GM23338 (cell line): ENCODE measurements around the gene PTPRN2. TPM values are rescaled to one million over a fixed set of nuclear protein-coding genes. Genes with fewer than 3 reads are reported as not detected.

ENCODE experiments used
- ATAC-seq: fragments of 200-7000 bp; cut with Tn5 transposase; 3 replicates; pipeline ENCODE4 v1.9.1; 2020
- DNase-seq: peaks from one replicate; pipeline ENCODE4 v3.0.0-alpha.2; 2015; ENCODE audit warnings: low spot score
- H2AFZ ChIP-seq: fragments of 200-600 bp; sonication (generic); 2 replicates; pipeline ENCODE4 v1.8.0; 2016; ENCODE audit warnings: antibody characterized with exemption, mild to moderate bottlenecking, moderate library complexity
- H3F3A ChIP-seq: fragments of 200-600 bp; sonication (generic); replicated peaks from 2 replicates; pipeline ENCODE4 v1.8.0; 2017; ENCODE audit warnings: antibody characterized with exemption, mixed run types, low read depth
- H3K27ac ChIP-seq: fragments of 200-600 bp; sonication (generic); 2 replicates; pipeline ENCODE4 v1.6.1; 2016; ENCODE audit warnings: low read depth
- H3K27me3 ChIP-seq: fragments of 200-600 bp; sonication (generic); 2 replicates; pipeline ENCODE4 v1.8.0; 2016; ENCODE audit warnings: mild to moderate bottlenecking, mixed run types, moderate library complexity; ENCODE audit not compliant: insufficient read depth
- H3K36me3 ChIP-seq: fragments of 200-600 bp; sonication (generic); 2 replicates; pipeline ENCODE4 v1.8.0; 2016; ENCODE audit warnings: mild to moderate bottlenecking; ENCODE audit not compliant: insufficient read depth
- H3K4me1 ChIP-seq: fragments of 200-600 bp; sonication (generic); 2 replicates; pipeline ENCODE4 v1.8.0; 2016; ENCODE audit warnings: mild to moderate bottlenecking, moderate library complexity; ENCODE audit not compliant: insufficient read depth
- H3K4me2 ChIP-seq: fragments of 200-600 bp; sonication (generic); 2 replicates; pipeline ENCODE4 v1.7.1; 2017; ENCODE audit warnings: mixed run types
- H3K4me3 ChIP-seq: fragments of 200-600 bp; sonication (generic); 2 replicates; pipeline ENCODE4 v1.6.1; 2016; ENCODE audit warnings: mixed run types
- H3K79me2 ChIP-seq: fragments of 200-600 bp; sonication (generic); replicated peaks from 2 replicates; pipeline ENCODE4 v1.8.0; 2017; ENCODE audit warnings: mild to moderate bottlenecking; ENCODE audit not compliant: insufficient read depth
- H3K9me2 ChIP-seq: fragments of 200-600 bp; sonication (generic); 2 replicates; pipeline ENCODE4 v1.8.0; 2017; ENCODE audit not compliant: insufficient read depth
- H4K20me1 ChIP-seq: fragments of 200-600 bp; sonication (generic); replicated peaks from 2 replicates; pipeline ENCODE4 v1.8.0; 2017; ENCODE audit warnings: mild to moderate bottlenecking; ENCODE audit not compliant: insufficient read depth
- H3K27ac Mint-ChIP-seq: 2 replicates; pipeline ENCODE4 v1.8.0; 2020; ENCODE audit warnings: inconsistent platforms, mild to moderate bottlenecking, moderate library complexity, mixed read lengths
- H3K27me3 Mint-ChIP-seq: 3 replicates; pipeline ENCODE4 v1.8.0; 2022; ENCODE audit warnings: low read depth, mild to moderate bottlenecking, moderate library complexity, mixed read lengths, inconsistent platforms; ENCODE audit not compliant: insufficient read depth, poor library complexity
- H3K36me3 Mint-ChIP-seq: 3 replicates; pipeline ENCODE4 v1.8.0; 2021; ENCODE audit warnings: low read depth, mild to moderate bottlenecking, inconsistent platforms, moderate library complexity, mixed read lengths
- H3K4me1 Mint-ChIP-seq: 3 replicates; pipeline ENCODE4 v1.8.0; 2020; ENCODE audit warnings: mild to moderate bottlenecking, inconsistent platforms, mixed read lengths
- H3K4me3 Mint-ChIP-seq: 3 replicates; pipeline ENCODE4 v1.8.0; 2021; ENCODE audit warnings: moderate library complexity, mild to moderate bottlenecking, inconsistent platforms, mixed read lengths
- H3K9me3 Mint-ChIP-seq: 3 replicates; pipeline ENCODE4 v1.8.0; 2020; ENCODE audit warnings: moderate library complexity, mild to moderate bottlenecking, inconsistent platforms, mixed read lengths
- CREB1 ChIP-seq: fragments of 250-450 bp; sonication (Bioruptor Pico); IDR thresholded peaks from 2 replicates; pipeline ENCODE4 v1.5.0; 2020; ENCODE audit warnings: low read depth, mild to moderate bottlenecking, moderate library complexity
- ETS1 ChIP-seq: IDR thresholded peaks from 2 replicates; pipeline ENCODE4 v1.6.1; 2016; ENCODE audit warnings: antibody characterized with exemption
- EZH2 ChIP-seq: fragments of 200-600 bp; sonication (generic); IDR thresholded peaks from one replicate; pipeline ENCODE4 v1.8.0; 2017; ENCODE audit warnings: antibody characterized with exemption, mild to moderate bottlenecking, low read depth; ENCODE audit not compliant: unreplicated experiment
- EZH2phosphoT487 ChIP-seq: fragments of 200-600 bp; sonication (generic); IDR thresholded peaks from one replicate; pipeline ENCODE4 v1.8.1; 2018; ENCODE audit warnings: antibody characterized with exemption; ENCODE audit not compliant: unreplicated experiment
- JUNB ChIP-seq: IDR thresholded peaks from one replicate; pipeline ENCODE4 v1.6.1; 2016; ENCODE audit warnings: antibody characterized with exemption; ENCODE audit not compliant: unreplicated experiment
- NANOG ChIP-seq: IDR thresholded peaks from 2 replicates; pipeline ENCODE4 v1.6.1; 2016; ENCODE audit warnings: antibody characterized with exemption, borderline replicate concordance
- POLR2AphosphoS5 ChIP-seq: IDR thresholded peaks from 2 replicates; pipeline ENCODE4 v1.6.1; 2016; ENCODE audit warnings: antibody characterized with exemption, low read depth
- REST ChIP-seq: IDR thresholded peaks from one replicate; pipeline ENCODE4 v1.6.1; 2018; ENCODE audit warnings: antibody characterized with exemption; ENCODE audit not compliant: unreplicated experiment
- ZNF114 ChIP-seq: fragments of 250-450 bp; sonication (Bioruptor Pico); IDR thresholded peaks from 2 replicates; pipeline ENCODE4 v1.5.0; 2020; ENCODE audit warnings: mild to moderate bottlenecking, moderate library complexity
- ZNF331 ChIP-seq: fragments of 250-450 bp; sonication (Bioruptor Pico); IDR thresholded peaks from 2 replicates; pipeline ENCODE4 v1.5.0; 2020; ENCODE audit warnings: low read depth, mild to moderate bottlenecking, moderate library complexity
- polyA plus RNA-seq: library from polyadenylated mRNA; unstranded; fragments of >200 nt; fragmentation: Nextera tagmentation; extraction: Ambion mirVana; gene quantifications from 2 replicates; pipeline ENCODE4 v1.2.1, GENCODE V29; 2016
- total RNA-seq: library from RNA; depleted of rRNA; stranded (reverse); fragments of >200 nt; shearing (Covaris generic); gene quantifications from 2 replicates; pipeline ENCODE4 v1.2.3, GENCODE V29; 2014
- TF ChIP-seq, protein P1 (sequence below): fragments of 250-450 bp; sonication (Bioruptor Pico); IDR thresholded peaks from 2 replicates; pipeline ENCODE4 v1.5.0; 2020; ENCODE audit warnings: mild to moderate bottlenecking, moderate library complexity

Gene PTPRN2
- total and polyA plus RNA-seq, 2 experiments from 2014 or later, result 0.87 to 4.0 TPM

DNA sequence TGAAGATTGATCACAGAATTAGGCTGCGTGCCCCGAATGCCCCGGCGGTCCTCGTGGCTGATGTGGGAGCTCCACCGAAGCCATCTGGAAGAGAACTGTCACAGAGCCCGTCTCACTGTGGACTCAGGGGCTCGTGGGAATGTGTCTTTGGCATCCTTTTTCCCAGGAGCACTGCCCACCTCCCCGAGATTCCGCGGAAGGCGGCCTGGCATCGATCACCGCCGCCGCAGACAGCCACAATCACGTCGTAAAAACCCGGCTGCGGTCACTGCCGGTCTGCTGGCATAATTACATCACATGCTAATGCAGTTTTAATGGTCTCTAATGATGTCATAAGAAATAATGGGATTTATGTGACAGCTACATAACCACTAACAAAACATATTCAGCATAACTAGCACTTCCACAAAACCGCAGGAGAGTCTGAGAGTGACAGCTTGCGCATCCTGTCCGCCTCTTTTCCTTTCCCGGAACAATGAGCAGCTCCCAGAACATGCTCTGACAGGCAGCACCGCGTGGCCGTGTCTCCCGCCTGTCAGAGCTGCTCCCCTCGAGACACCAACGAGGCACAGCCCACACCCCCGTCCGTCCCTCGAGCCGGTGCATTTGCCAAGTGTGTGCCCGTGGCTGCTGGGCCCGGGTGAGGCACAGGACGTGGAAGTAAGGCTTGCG is 490.0 kb downstream of the PTPRN2 start:
- H3K36me3 ChIP-seq, result peaks cover 4% of the 10 kb centered on the region
- no peaks in the 10 kb centered on the region for H3K9me2 ChIP-seq
- H3F3A ChIP-seq, result no peaks in the 10 kb centered on the region
- DNase-seq (no peak), ATAC-seq (no peak)
- peaks cover 63% of the 10 kb centered on the region for H3K9me3 Mint-ChIP-seq
- H3K4me1 Mint-ChIP-seq, result no peaks in the 10 kb centered on the region
- TF ChIP-seq EZH2phosphoT487 (no peak), NANOG (no peak), ZNF331 (CRISPR knock-in tag) (no peak), JUNB (no peak), CREB1 (no peak), ETS1 (no peak), ZNF114 (CRISPR knock-in tag) (no peak), POLR2AphosphoS5 (no peak), REST (no peak), EZH2 (no peak)
- TF ChIP-seq, protein P1, sequence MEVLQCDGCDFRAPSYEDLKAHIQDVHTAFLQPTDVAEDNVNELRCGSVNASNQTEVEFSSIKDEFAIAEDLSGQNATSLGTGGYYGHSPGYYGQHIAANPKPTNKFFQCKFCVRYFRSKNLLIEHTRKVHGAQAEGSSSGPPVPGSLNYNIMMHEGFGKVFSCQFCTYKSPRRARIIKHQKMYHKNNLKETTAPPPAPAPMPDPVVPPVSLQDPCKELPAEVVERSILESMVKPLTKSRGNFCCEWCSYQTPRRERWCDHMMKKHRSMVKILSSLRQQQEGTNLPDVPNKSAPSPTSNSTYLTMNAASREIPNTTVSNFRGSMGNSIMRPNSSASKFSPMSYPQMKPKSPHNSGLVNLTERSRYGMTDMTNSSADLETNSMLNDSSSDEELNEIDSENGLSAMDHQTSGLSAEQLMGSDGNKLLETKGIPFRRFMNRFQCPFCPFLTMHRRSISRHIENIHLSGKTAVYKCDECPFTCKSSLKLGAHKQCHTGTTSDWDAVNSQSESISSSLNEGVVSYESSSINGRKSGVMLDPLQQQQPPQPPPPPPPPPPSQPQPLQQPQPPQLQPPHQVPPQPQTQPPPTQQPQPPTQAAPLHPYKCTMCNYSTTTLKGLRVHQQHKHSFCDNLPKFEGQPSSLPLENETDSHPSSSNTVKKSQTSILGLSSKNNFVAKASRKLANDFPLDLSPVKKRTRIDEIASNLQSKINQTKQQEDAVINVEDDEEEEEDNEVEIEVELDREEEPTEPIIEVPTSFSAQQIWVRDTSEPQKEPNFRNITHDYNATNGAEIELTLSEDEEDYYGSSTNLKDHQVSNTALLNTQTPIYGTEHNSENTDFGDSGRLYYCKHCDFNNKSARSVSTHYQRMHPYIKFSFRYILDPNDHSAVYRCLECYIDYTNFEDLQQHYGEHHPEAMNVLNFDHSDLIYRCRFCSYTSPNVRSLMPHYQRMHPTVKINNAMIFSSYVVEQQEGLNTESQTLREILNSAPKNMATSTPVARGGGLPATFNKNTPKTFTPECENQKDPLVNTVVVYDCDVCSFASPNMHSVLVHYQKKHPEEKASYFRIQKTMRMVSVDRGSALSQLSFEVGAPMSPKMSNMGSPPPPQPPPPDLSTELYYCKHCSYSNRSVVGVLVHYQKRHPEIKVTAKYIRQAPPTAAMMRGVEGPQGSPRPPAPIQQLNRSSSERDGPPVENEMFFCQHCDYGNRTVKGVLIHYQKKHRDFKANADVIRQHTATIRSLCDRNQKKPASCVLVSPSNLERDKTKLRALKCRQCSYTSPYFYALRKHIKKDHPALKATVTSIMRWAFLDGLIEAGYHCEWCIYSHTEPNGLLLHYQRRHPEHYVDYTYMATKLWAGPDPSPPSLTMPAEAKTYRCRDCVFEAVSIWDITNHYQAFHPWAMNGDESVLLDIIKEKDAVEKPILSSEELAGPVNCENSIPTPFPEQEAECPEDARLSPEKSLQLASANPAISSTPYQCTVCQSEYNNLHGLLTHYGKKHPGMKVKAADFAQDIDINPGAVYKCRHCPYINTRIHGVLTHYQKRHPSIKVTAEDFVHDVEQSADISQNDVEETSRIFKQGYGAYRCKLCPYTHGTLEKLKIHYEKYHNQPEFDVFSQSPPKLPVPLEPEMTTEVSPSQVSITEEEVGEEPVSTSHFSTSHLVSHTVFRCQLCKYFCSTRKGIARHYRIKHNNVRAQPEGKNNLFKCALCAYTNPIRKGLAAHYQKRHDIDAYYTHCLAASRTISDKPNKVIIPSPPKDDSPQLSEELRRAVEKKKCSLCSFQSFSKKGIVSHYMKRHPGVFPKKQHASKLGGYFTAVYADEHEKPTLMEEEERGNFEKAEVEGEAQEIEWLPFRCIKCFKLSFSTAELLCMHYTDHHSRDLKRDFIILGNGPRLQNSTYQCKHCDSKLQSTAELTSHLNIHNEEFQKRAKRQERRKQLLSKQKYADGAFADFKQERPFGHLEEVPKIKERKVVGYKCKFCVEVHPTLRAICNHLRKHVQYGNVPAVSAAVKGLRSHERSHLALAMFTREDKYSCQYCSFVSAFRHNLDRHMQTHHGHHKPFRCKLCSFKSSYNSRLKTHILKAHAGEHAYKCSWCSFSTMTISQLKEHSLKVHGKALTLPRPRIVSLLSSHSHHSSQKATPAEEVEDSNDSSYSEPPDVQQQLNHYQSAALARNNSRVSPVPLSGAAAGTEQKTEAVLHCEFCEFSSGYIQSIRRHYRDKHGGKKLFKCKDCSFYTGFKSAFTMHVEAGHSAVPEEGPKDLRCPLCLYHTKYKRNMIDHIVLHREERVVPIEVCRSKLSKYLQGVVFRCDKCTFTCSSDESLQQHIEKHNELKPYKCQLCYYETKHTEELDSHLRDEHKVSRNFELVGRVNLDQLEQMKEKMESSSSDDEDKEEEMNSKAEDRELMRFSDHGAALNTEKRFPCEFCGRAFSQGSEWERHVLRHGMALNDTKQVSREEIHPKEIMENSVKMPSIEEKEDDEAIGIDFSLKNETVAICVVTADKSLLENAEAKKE (CRISPR knock-in tag), result no peak
- H2AFZ ChIP-seq, result no peak overlapping the region
- H3K27ac ChIP-seq, result no peak overlapping the region
- no peak overlapping the region for H3K4me3 ChIP-seq
- no peak overlapping the region for H3K4me2 ChIP-seq
- no peaks in the 10 kb centered on the region for H3K27me3 ChIP-seq
- no peak overlapping the region for H3K27ac Mint-ChIP-seq
- H3K79me2 ChIP-seq, result no peaks in the 10 kb centered on the region
- H3K4me1 ChIP-seq, result no peaks in the 10 kb centered on the region
- H3K4me3 Mint-ChIP-seq, result no peak overlapping the region
- peaks cover 64% of the 10 kb centered on the region for H3K36me3 Mint-ChIP-seq
- H3K27me3 Mint-ChIP-seq, result peaks cover 2% of the 10 kb centered on the region
- H4K20me1 ChIP-seq, result no peaks in the 10 kb centered on the region
